OCI-M1 (cell line): ENCODE results near the gene POC5.
A peak's percentile ranks its signal among the peaks of the same experiment; 100 is the strongest.
"Not testable (repeated sequence)": the region's sequence is repeated elsewhere in the genome, so short reads cannot be mapped to it uniquely, and the experiment has no call there.

Experiments
- DNase-seq: peaks from one replicate; lab custom pipeline; 2025; lab: John Stamatoyannopoulos, UW

Gene POC5

DNA sequence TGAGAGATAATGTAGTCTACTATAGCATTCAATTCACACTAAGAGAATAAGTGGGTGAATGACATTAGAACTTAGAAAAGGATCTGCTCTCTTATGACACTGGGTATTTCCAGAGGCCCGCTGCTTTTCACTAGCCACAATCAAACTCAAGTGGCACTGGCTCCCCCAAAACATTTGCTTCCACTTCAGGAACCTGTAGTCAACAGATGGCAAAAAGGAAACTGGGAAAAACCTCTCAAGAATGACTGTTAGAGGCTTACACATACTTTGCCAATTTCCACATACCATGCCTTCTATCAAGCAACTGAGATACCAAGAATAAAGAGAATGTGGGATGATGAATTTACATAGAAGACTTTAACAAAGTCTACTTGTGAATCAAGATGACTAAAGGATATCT, 11.2 kb downstream of the POC5 start:
- no peak for DNase-seq

DNA sequence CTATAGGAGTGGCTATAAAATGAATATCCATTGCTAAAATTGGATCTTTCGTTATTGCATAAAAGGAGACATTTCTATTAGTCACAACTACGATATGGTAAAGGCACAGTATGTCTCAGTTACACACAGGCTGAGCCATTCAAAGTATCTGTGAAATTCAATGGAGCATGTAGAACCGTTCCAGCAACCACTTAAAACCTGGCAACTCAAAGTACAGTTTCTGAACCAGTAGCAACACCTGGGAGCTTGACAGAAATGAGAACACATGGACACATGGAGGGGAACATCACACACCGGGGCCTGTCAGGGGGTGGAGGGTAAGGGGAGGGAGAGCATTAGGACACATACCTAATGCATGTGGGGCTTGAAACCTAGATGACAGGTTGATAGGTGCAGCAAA, 15.4 kb downstream of the POC5 start:
- no peak for DNase-seq

DNA sequence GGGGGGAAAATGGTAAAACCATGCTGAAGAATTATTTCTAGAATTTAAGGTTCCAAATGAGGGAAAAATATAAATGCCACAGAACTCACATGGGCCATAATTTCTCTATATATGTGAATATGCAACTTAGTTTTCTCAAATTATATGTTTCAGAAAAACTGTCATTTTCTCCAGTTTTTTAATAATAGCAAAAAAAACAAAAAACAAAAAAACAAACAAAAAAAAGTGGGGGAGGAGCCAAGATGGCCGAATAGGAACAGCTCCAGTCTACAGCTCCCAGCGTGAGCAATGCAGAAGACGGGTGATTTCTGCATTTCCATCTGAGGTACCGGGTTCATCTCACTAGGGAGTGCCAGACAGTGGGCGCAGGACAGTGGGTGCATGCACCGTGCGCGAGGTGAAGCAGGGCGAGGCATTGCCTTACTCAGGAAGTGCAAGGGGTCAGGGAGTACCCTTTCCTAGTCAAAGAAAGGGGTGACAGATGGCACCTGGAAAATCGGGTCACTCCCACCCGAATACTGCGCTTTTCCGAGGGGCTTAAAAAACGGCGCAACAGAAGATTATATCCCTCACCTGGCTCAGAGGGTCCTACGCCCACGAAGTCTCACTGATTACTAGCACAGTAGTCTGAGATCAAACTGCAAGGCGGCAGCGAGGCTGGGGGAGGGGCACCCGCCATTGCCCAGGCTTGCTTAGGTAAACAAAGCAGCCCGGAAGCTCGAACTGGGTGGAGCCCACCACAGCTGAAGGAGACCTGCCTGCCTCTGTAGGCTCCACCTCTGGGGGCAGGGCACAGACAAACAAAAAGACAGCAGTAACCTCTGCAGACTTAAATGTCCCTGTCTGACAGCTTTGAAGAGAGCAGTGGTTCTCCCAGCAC, 21.5 kb downstream of the POC5 start:
- DNase-seq = not testable (repeated sequence)

- DNase-seq = no peak
Measured at GRCh38 chr5:75694781-75695180, 22.5 kb downstream of the POC5 start.

DNA sequence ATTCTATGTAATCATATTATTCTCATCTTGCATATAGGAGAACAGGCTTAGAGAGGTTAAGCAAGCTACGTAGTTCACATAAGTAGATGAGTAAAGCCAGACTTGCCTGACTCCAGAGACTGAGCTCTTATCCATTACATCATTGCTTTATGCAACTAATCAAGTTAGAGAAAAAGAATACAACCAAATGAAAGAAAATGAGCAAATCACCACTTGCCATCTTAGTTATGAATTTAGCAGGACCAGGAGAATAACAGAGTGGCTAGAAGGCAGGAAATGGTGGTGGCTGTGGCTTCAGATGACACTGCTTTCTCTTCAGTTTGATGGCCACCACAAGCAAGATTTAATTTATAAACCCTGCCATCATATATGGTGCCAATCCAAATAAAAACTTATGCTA, 26.6 kb downstream of the POC5 start:
- DNase-seq = no peak

GRCh38 chr5:75686480-75686879, 30.8 kb downstream of the POC5 start:
- DNase-seq = no peak

- no peak for DNase-seq
Measured at GRCh38 chr5:75685141-75685540, 32.1 kb downstream of the POC5 start.

- peak; percentile 75 for DNase-seq
Measured at GRCh38 chr5:75681125-75681830, 36.0 kb downstream of the POC5 start.

DNA sequence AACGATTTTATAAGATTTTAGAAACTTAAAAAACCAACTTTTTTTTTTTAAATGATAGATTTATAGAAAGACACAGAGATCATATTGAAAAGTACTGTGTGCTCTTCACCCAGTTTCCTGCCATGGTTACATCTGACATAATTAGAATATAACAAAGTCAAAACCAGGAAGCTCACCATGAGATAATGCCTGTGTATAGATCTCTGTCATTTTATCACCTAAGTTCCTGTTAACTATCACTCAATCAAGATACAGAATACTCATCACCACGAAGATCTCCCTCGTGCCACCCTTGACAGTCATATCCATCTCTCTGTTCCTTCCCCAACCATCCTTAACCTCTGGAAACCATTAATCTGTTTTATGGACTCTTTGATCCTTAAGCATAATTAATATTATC, 39.1 kb downstream of the POC5 start:
- DNase-seq = no peak

DNA sequence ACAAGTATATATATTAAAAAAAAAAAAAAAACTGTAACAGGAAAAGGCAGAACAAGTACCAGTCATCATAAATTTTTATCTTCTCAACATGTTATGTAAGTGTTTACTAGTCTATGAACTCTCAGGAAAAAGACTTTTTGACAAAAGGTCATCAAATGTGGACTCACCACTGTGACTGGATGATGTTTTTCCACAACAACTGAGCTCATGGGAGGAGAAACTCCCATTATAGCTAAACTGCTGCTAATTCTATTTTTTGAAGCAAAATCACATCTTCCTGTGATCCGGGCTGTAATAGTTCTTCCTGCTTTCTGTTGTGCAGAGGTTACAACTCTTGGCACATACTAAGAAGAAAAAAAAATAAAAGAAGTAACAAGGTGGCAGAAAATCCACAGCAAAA, 39.6 kb downstream of the POC5 start:
- no peak for DNase-seq

GRCh38 chr5:75675783-75676182, 41.5 kb downstream of the POC5 start:
- DNase-seq = no peak

- DNase-seq = no peak
Measured at GRCh38 chr5:75672616-75673015, 44.6 kb downstream of the POC5 start.

DNA sequence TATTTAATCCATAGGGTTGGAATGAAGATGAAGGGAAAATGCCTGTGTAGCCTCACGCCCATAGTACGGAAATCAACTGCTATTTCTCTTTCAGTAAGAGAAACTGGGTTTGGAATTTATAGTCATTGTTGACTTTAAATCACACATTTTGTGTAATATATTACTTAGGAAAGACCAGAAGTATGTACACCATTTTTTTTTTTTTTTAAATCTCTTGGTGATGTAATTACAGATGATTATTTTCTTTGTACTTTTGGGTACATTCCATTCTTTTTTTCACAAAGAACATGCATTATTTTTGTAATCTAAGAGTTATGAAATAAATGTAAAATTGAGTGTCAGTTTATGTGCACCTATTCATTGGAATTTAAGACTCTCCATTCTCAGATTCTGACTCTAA, 45.7 kb downstream of the POC5 start:
- DNase-seq = no peak

GRCh38 chr5:75670577-75670976, 46.7 kb downstream of the POC5 start:
- no peak for DNase-seq

DNA sequence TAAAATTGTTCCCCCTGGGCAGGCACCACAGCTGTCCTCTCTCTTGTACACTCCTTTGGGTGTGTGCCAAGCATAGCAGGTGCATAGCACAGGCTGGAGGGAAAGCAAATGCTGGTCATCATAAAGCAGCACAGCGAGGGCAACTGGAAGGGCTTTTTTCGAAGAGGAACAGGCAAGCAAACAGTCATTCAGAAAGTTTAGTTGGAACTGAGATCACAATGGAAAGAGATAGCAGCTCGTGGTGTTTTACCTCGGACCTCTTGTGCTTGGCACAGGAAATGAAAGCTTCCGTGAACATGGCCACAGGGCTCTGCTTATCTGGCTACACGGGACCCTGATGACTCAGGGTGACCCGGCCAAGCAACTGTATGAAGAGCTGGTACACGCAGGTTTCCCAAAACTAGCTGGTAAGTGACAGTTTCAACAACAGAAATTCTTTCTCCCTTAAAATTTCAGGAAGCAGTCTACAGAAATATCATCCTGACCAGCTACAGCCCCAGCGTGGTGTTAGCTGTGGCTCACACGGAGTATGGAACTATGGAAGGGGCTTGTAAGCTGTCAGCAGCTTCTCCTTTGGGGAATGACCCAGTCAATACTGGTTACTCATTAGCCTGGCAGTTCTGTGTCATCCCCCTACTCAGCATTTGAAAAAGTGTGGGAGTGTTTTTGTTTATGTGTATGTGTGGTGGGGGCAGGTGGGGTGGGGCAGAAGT, 48.1 kb downstream of the POC5 start:
- DNase-seq = peak; percentile 87

DNA sequence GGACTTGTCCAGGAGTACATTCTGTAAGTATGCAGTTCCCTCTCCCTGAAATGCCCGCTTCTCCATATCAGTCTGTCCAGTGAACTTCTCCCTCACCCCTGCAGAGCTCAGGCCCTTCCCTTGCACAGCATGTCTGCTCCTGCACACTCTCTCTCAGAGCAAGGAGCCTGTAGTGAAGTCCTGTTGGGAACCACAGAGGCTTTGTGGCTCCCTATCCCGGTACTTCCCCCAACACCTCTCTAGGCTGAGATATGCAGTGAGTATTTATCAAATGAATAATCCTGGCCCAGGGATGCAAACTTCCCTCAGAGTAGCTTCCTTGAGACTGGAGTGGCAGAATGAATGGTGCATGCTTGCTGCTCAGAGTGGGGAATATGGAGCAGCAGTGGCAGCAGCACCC, 48.8 kb downstream of the POC5 start:
- no peak for DNase-seq

GRCh38 chr5:75667586-75667985, 49.7 kb downstream of the POC5 start:
- DNase-seq = peak; percentile 22

DNA sequence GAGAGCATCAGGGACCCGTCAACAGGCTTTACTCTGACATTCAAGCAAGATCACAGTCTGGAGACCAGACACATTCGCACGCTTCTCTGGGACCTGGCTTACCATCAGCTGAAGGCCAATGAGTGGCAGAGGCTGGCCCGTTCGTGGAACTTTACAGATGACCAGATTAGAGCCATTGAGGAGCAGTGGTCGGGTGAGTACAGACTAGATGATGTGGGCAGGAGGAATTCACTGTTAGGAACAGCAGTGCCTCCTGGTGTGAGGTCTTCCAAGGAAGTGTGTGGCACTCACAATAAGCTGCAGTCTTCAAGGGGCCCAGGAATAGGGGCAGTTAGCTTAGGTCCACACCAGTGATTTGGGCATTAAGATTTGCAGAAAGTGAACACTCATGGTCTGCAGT, 50.4 kb downstream of the POC5 start:
- no peak for DNase-seq

DNA sequence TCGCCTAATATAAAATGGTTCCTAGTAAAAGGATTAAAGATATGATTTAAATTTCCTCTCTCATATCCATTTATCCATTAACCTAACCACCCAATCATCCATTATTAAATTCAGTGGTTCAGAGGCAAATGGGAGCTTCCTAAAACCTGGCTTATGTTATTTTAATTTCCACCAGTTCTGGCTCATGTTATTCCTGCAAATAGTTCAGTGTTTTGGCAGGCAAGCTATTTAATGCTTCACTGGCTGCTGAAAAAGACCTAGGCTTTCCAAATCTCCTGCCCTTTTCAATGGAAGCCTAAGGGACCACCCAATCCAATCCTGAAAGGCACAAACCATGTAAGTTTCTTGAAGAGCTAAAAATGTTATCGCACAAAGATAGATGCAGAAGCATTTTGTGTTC, 52.3 kb downstream of the POC5 start:
- no peak for DNase-seq

GRCh38 chr5:75663579-75664284, 53.5 kb downstream of the POC5 start:
- no peak for DNase-seq

DNA sequence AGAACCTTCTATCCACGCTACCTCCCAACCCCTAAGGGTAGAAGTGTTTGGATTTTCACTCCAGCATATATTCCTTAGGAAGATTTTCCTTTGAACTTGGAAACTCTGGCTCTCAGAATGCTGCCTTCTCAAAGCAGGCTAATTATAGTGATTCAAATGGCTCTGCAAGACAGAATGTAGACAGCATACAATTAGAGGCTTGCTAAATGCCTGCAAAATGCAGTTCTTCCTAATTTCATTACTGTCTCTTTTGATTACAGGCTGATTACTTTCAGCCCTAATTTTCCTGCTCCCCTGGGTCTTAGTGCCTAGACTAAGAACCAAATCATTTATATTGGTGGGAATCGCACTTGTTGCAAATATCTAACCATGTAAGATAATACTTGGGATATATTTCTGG, 55.2 kb downstream of the POC5 start:
- no peak for DNase-seq
